GM19467 (cell line): ENCODE results near the gene ABCC3.
"Not testable (repeated sequence)": the region's sequence is repeated elsewhere in the genome, so short reads cannot be mapped to it uniquely, and the experiment has no call there.

ENCODE experiments used
- ATAC-seq: cut with Tn5 transposase; IDR thresholded peaks from one replicate; pipeline ENCODE4 v1.9.1; 2021; ENCODE audit warnings: mild to moderate bottlenecking, moderate library complexity; ENCODE audit not compliant: unreplicated experiment

The ABCC3 gene

GRCh38 chr17:50665838-50666237, 31.2 kb downstream of the ABCC3 start:
- no peak for ATAC-seq

DNA sequence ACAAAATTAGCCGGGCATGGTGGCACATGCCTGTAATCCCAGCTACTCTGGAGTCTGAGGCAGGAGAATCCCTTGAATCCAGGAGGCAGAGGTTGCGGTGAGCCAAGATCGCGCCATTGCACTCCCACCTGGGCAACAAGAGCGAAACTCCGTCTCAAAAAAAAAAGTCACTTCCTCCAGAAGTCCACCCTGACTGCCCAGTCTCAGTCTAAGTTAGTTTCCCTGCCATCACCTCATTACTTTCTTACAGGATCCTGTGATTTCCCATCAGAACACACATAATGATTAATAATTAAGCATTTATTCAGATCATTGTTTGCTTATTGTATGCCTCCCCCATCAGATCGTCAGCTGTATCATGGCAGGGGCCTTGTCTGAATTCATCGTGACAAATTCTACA, 31.6 kb downstream of the ABCC3 start:
- ATAC-seq = no peak

DNA sequence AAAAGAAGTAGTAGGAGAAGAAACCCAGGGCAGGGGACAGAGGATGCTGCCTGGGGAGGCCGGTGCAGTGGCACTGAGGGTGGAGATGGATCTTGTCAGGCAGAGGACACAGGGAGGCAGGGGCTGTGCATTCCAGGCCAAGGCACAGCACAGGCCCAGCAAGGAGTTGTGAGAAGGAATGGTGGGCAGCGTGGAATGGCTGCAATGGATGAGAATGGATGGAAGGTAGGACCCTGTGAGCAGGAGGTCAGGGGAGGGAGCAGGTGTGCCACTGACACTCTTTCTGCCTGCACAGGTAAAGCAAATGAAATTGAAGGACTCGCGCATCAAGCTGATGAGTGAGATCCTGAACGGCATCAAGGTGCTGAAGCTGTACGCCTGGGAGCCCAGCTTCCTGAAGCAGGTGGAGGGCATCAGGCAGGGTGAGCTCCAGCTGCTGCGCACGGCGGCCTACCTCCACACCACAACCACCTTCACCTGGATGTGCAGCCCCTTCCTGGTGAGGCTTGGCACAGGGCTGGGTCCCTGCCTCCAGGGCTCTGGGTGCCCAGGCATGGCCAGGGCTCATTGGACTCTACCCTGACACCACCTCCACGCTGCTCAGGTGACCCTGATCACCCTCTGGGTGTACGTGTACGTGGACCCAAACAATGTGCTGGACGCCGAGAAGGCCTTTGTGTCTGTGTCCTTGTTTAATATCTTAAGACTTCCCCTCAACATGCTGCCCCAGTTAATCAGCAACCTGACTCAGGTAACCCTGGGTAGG, 32.8 kb downstream of the ABCC3 start:
- ATAC-seq = no peak

GRCh38 chr17:50668025-50668837, 33.5 kb downstream of the ABCC3 start:
- no peak for ATAC-seq

DNA sequence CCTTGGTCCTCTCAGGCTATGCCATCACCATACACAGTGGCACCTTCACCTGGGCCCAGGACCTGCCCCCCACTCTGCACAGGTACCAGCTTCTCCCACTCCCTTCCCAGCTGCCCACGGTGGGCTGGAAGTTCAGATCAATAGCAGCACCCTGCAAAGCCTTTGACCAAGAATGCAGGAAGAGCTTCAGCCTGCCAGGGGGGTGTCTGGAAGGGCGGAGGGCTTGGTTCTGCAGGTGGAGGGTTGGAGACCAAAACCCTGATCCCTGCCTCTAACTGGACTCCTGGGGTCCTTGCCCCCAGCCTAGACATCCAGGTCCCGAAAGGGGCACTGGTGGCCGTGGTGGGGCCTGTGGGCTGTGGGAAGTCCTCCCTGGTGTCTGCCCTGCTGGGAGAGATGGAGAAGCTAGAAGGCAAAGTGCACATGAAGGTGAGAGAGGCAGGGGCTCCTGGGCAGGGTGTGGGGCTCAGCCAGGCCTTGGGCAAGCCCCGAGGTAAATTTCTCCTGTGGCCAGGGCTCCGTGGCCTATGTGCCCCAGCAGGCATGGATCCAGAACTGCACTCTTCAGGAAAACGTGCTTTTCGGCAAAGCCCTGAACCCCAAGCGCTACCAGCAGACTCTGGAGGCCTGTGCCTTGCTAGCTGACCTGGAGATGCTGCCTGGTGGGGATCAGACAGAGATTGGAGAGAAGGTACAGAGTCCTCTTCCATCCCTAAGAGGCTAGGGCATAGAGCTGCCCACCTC, 34.3 kb downstream of the ABCC3 start:
- ATAC-seq = no peak

DNA sequence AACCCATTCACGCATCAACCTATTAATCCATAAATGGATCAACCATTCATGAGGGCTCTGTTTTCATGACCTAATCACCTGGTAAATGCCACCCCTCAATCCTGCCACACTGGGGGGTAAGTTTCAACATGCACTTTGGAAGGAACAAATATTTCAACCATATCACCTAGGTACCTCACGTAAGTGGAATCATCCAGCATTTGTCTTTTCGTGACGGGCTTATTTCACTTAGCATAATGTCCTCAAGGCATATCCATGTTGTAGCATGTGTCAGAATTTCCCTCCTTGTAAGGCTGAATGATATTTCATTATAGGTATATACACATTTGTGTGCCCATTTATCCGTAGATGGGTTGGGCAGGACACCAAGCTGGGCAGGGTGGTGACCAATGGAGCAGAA, 37.4 kb downstream of the ABCC3 start:
- no peak for ATAC-seq

DNA sequence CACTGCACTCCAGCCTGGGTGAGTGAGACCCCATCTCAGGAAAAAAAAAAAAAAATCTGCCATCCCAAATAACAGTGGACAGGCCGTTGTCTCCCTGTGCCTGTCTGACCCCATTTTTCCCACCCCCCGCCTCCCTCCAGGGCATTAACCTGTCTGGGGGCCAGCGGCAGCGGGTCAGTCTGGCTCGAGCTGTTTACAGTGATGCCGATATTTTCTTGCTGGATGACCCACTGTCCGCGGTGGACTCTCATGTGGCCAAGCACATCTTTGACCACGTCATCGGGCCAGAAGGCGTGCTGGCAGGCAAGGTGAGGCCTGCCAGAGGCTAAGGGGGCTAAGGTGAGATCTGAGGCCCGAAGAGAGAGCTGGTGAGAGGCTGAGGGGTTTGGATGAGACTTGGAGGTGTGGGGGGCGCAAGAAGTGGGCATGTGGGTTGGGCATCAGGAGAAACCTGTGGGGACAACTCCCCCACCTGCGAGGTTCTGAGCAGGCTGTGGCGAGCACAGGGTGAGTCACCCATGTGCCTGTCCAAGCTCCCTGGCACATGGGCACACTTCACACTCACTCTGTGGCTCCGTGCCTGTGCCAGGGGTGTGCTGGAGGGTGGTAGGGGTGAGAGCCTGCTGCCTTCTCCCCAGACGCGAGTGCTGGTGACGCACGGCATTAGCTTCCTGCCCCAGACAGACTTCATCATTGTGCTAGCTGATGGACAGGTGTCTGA, 38.3 kb downstream of the ABCC3 start:
- ATAC-seq = no peak

DNA sequence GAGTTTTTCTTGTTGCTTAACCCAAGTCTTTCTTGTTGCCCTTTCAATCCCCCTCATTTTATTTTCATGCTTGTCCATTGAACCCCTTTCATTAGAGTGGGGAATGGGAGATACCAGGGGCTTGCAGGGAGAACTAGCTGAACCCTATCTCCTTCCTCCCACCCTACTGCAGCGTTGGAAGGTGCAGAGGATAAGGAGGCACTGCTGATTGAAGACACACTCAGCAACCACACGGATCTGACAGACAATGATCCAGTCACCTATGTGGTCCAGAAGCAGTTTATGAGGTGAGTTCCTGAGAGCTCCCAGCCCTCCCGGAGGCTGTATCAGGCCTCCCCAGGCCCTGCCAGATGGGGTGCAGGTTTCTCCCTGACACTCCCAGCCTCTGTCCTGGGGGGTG, 40.5 kb downstream of the ABCC3 start:
- ATAC-seq = no peak

- ATAC-seq = no peak
Observed at GRCh38 chr17:50675627-50676026, 40.9 kb downstream of the ABCC3 start.

DNA sequence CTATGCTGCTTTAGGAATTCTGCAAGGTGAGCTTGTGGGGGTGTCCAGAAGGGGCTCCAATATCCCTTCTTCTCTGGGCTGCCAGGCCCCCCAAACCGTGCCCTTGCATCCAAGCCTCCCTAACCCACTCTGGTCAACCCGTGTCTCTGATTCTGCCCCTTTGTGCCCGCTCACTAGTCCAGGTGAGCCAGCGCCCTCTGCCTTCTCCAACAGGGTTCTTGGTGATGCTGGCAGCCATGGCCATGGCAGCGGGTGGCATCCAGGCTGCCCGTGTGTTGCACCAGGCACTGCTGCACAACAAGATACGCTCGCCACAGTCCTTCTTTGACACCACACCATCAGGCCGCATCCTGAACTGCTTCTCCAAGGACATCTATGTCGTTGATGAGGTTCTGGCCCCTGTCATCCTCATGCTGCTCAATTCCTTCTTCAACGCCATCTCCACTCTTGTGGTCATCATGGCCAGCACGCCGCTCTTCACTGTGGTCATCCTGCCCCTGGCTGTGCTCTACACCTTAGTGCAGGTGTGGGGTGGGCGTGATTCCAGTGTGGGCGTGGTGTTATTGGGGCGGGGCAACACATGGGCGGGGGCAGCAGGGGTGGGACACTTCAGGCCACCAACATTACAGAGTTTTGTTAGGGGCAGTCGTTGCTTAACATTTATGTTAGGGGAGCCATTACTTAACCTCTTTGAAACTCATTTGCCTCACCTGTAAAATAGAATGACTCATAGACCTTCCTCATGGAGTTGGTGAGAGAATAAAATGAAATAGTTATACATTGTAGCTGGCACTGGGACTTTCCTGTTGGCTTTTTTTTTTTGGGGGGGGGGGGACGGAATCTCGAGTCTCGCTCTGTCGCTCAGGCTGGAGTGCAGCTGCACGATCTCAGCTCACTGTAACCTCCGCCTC, 41.6 kb downstream of the ABCC3 start:
- no peak for ATAC-seq

GRCh38 chr17:50677851-50678375, 43.2 kb downstream of the ABCC3 start:
- ATAC-seq = no peak

- ATAC-seq = no peak
Observed at GRCh38 chr17:50679008-50679544, 44.4 kb downstream of the ABCC3 start.

GRCh38 chr17:50680126-50680525, 45.4 kb downstream of the ABCC3 start:
- ATAC-seq = no peak

- ATAC-seq = not testable (repeated sequence)
Observed at GRCh38 chr17:50680543-50681262, 46.0 kb downstream of the ABCC3 start.

- ATAC-seq = no peak
Observed at GRCh38 chr17:50681263-50682200, 46.9 kb downstream of the ABCC3 start.

DNA sequence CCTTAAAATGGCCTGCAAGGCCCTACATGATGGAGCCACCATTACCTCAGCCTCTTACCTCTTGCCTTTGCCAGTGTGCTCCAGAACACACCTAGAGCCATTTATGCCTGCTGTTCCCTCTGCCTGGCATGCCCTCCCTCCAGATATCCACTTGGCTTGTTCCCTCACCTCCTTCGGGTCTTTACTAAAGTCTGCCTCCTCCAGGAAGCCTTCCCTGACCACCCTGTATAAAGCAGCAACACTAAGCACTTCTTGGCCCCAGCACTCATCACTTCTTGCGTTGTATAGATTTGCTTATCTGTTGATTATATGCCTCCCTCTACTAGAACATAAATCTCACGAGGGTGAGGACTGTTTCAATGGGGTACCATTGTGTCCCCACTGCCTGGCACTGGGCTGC, 47.8 kb downstream of the ABCC3 start:
- no peak for ATAC-seq

GRCh38 chr17:50682938-50683337, 48.3 kb downstream of the ABCC3 start:
- ATAC-seq = no peak
